ENCODE results near the gene BBC3. TPM values are rescaled to one million over a fixed set of nuclear protein-coding genes. Genes with fewer than 3 reads are reported as not detected.

The BBC3 gene
- total and polyA plus RNA-seq, 2 of the 4 experiments (the other 2 are of a cell fraction), result 1.6 to 6.5 TPM

DNA sequence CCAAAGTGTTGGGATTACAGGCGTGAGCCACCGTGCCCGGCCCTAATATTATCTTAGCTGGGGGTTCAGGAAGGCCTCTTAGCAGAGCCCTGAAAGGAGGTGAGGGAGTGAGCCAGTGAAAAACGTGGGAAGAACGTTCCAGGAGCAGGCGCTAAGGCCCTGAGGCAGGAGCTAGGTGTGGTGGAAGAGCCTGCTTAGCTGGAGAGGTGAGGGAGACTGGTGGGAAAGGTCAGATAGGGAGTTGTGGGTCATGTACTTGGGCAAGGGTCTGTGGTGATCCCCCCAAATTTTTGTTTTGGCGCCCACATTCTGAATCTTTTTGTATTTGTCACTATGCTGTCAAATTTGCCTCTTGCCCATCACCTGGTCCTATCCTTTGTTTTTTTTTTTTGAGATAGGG, 38.6 kb upstream of the BBC3 start:
- H4K91ac ChIP-seq (ENCODE audit: insufficient read depth, low read depth, low read length), result no peak overlapping the region
- no peak overlapping the region for H3K18ac ChIP-seq (ENCODE audit: low read depth, low read length)
- peaks cover 3 to 34% of the 10 kb centered on the region in 2 experiments; a peak in 3 of 4 replicates for H3K79me1 ChIP-seq (ENCODE audit: low read depth in 1 of 2, low read length in 2 of 2)
- no peak overlapping the region for H3K9ac ChIP-seq (ENCODE audit: low read depth, low read length)
- H3K27ac ChIP-seq (ENCODE audit: insufficient read depth, low read length), result no peak overlapping the region
- in situ Hi-C loops (cut with MboI; ENCODE audit: low sequenced_read_pairs) (no loop called here), dilution Hi-C loops (cut with HindIII; ENCODE audit: low sequenced_read_pairs, unreplicated experiment) (no loop called here), intact Hi-C loops (cut with micrococcal nuclease) (no loop called here)
- TF ChIP-seq CHD1 (IDR thresholded peaks at IDR 0.05; ENCODE audit: low read depth, low read length), result no peak
- no peak for TF ChIP-seq SMC3 (IDR thresholded peaks at IDR 0.05; ENCODE audit: low read depth, low read length)
- TF ChIP-seq POLR2A (IDR thresholded peaks at IDR 0.05; ENCODE audit: low read depth, low read length), result no peak
- no peak for TF ChIP-seq MXI1 (IDR thresholded peaks at IDR 0.05; ENCODE audit: borderline replicate concordance, low read depth, low read length)
- TF ChIP-seq RAD21 (IDR thresholded peaks at IDR 0.05; ENCODE audit: low read length), result no peak
- TF ChIP-seq, protein P1, sequence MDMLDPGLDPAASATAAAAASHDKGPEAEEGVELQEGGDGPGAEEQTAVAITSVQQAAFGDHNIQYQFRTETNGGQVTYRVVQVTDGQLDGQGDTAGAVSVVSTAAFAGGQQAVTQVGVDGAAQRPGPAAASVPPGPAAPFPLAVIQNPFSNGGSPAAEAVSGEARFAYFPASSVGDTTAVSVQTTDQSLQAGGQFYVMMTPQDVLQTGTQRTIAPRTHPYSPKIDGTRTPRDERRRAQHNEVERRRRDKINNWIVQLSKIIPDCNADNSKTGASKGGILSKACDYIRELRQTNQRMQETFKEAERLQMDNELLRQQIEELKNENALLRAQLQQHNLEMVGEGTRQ (IDR thresholded peaks at IDR 0.05; ENCODE audit: low read depth, low read length), result no peak
- TF ChIP-seq MAFK (IDR thresholded peaks at IDR 0.05; ENCODE audit: low read depth, low read length), result no peak
- TF ChIP-seq NFE2L2 (IDR thresholded peaks at IDR 0.05; ENCODE audit: low read depth, low read length), result no peak
- no peak for TF ChIP-seq RFX5 (IDR thresholded peaks at IDR 0.05; ENCODE audit: low read depth, low read length)
- no peak for TF ChIP-seq BHLHE40 (IDR thresholded peaks at IDR 0.05; ENCODE audit: low read depth, low read length)
- no peak for TF ChIP-seq FOS (IDR thresholded peaks at IDR 0.05; ENCODE audit: low read depth, low read length)
- TF ChIP-seq, protein P2, sequence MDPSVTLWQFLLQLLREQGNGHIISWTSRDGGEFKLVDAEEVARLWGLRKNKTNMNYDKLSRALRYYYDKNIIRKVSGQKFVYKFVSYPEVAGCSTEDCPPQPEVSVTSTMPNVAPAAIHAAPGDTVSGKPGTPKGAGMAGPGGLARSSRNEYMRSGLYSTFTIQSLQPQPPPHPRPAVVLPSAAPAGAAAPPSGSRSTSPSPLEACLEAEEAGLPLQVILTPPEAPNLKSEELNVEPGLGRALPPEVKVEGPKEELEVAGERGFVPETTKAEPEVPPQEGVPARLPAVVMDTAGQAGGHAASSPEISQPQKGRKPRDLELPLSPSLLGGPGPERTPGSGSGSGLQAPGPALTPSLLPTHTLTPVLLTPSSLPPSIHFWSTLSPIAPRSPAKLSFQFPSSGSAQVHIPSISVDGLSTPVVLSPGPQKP (IDR thresholded peaks at IDR 0.05; ENCODE audit: borderline replicate concordance, low read depth, low read length), result no peak
- TF ChIP-seq CEBPB (IDR thresholded peaks at IDR 0.05; ENCODE audit: low read depth, low read length), result no peak
- TF ChIP-seq, protein P3, sequence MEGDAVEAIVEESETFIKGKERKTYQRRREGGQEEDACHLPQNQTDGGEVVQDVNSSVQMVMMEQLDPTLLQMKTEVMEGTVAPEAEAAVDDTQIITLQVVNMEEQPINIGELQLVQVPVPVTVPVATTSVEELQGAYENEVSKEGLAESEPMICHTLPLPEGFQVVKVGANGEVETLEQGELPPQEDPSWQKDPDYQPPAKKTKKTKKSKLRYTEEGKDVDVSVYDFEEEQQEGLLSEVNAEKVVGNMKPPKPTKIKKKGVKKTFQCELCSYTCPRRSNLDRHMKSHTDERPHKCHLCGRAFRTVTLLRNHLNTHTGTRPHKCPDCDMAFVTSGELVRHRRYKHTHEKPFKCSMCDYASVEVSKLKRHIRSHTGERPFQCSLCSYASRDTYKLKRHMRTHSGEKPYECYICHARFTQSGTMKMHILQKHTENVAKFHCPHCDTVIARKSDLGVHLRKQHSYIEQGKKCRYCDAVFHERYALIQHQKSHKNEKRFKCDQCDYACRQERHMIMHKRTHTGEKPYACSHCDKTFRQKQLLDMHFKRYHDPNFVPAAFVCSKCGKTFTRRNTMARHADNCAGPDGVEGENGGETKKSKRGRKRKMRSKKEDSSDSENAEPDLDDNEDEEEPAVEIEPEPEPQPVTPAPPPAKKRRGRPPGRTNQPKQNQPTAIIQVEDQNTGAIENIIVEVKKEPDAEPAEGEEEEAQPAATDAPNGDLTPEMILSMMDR (conservative IDR thresholded peaks at IDR 0.05; ENCODE audit: low read depth, low read length), result no peak
- no peak for TF ChIP-seq RCOR1 (IDR thresholded peaks at IDR 0.05; ENCODE audit: insufficient replicate concordance, low read length)
- H3K9me3 ChIP-seq (ENCODE audit: control insufficient read depth, insufficient read depth, low read length), result no peaks in the 10 kb centered on the region
- no peak overlapping the region for H2AK5ac ChIP-seq (ENCODE audit: low read depth, low read length)
- H2BK20ac ChIP-seq (ENCODE audit: low read depth, low read length), result no peak overlapping the region
- peaks cover 5% of the 10 kb centered on the region for H3K9me1 ChIP-seq (ENCODE audit: insufficient read depth, low read length)
- no peak overlapping the region for H2BK15ac ChIP-seq (ENCODE audit: low read depth, low read length)
- peaks cover 9% of the 10 kb centered on the region for H4K20me1 ChIP-seq (ENCODE audit: insufficient read depth, low read length)
- 95% methylated on average over 7 of the region's 7 CpGs; no CpG with 5 or more reads in 1 of the 2 experiments for WGBS, 2 experiments (ENCODE audit: extremely low coverage in 2 of 2, insufficient read length in 1 of 2)
- H3K27me3 ChIP-seq (ENCODE audit: control insufficient read depth, insufficient read depth, low read length), result no peaks in the 10 kb centered on the region
- POLR2A ChIA-PET (ENCODE audit: unreplicated experiment), result no interaction called here
- no peak overlapping the region for H2BK120ac ChIP-seq (ENCODE audit: low read depth, low read length)
- no peak overlapping the region for H3K56ac ChIP-seq (ENCODE audit: extremely low read depth, insufficient read depth, low read length)
- no TSS peak for BruUV-seq (replicated peaks)
- H2BK5ac ChIP-seq (ENCODE audit: low read depth, low read length, poor library complexity, severe bottlenecking), result no peak overlapping the region
- no peak overlapping the region for H2AK9ac ChIP-seq (replicated peaks; ENCODE audit: low read depth, low read length, poor library complexity)
- H3K4me1 ChIP-seq (ENCODE audit: control insufficient read depth, insufficient read depth, low read length), result peaks cover 2% of the 10 kb centered on the region; the same call in 1 of the 2 replicates
- H3K4me2 ChIP-seq (ENCODE audit: low read depth, low read length), result no peak overlapping the region
- H2AFZ ChIP-seq (replicated peaks; ENCODE audit: low read length, poor library complexity), result no peak overlapping the region
- peaks cover 42% of the 10 kb centered on the region for H3K36me3 ChIP-seq (ENCODE audit: control insufficient read depth, insufficient read depth, low read length)
- no peak overlapping the region for H3K23ac ChIP-seq (ENCODE audit: low read depth, low read length)
- H4K5ac ChIP-seq (ENCODE audit: low read depth, low read length), result no peak overlapping the region
- H3K4ac ChIP-seq (ENCODE audit: low read depth, low read length), result no peak overlapping the region
- DNase-seq, result no peak
- ATAC-seq (ENCODE audit: low read depth), result no peak
- no peak overlapping the region for H3K14ac ChIP-seq (replicated peaks; ENCODE audit: low read depth, low read length)
- CTCF ChIA-PET, result interaction anchor here (1.0 kb wide), 1 partner anchor 25 kb away, joined by 3 read pairs; no protein-coding TSS in a partner anchor
- no peak overlapping the region for H3K4me3 ChIP-seq (ENCODE audit: insufficient read depth, low read depth, low read length)
- H4K8ac ChIP-seq (ENCODE audit: low read depth in 2 of 2, low read length in 2 of 2), result no peak overlapping the region
